ENCODE measurements around the gene STK32C. TPM values are rescaled to one million over a fixed set of nuclear protein-coding genes. Genes with fewer than 3 reads are reported as not detected.
A peak's percentile ranks its signal among the peaks of the same experiment; 100 is the strongest.

STK32C gene
- total RNA-seq, 1 donor from 2014 or later = 13.6 TPM

DNA sequence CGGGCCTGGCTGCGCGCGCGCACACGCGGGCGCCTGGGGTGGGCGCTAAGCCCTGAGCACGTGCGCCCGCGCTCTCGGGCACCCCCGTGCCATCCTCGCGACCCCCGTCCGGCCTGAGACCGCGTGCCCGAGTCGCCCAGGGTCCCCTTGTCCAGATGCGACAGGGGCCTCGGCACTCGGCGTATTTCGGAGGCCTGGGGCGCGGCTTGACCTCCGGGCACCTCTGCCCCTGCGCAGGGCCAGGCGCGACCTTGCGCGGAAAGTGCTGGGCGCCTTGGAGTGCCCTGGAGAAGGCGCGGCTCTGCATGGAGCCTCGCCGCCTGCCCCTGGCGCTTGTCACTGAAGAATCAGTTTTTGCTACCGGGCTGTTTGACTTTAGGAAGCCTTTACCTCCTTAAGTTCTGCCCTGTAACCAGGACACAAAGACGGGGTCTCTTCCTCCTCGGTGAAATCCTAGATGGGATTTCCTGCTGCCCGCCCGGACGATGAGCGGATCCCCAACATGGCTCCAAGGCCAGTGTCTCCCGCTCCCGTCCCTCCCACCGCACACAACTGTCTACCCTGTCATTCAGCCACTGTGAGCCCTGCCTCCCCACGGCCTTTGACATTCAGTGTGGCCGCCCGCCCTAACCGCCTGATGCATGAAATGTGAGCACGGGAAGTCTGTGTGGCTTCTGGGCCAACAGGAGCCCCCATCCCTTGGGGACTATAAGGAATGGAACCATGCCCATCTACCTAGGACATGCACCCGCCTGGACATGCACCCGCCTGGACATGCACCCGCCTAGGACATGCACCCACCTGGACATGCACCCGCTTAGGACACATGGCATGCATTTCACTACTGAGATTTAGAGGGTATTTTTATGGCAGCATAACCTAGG, 1.1 kb upstream of the STK32C start:
- peak overlapping the region; percentile 65 for H3K9ac ChIP-seq (ENCODE audit: low read length)

DNA sequence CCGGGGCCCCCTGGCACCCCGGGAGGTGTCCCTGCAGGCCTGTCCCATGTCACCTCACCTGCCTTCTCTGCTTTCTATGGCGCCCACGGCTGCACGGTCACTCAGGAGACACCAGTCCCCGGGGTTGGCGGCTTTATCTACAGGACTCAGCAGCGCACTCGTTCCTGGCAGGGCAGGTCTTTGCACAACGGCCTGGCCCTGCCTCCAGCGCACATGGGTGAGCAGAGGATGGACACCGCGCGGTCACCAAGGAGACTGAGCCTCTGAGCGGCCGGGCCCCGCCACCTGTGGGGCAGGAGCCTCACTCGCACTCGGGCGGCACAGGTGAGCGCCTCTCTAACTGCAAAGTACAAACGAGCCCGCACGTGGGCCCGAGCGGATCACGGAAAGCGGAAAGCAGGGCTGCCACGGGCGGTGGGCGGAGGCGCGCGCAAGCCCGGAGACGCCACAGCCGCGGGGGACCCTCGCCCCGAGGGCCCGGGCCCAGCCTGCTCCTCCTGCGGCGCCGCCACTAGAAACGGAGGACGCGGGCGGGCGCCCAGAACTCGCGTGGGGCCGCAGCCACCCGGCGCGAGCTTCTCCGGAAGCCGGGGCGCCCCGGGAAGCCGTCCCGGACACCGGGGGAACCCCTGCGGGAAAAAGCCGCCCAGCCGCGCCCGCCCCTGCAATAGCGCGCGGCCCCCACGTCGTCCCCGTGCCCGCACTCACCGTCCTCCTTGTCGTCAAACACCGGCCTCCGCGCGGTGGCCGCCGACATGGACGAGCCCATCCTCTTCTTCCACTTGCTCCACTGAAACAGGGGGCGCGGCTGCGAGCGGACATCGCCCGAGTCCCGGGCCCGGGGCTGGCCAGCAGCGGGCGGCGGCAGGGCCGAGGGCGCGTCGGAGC, 642 bp downstream of the STK32C start:
- H3K4me2 ChIP-seq (ENCODE audit: low read length) = peak overlapping the region; percentile 85
- peaks cover 9% of the 10 kb centered on the region for H3K4me1 ChIP-seq (ENCODE audit: insufficient read depth, low read length)
- peaks cover 2% of the 10 kb centered on the region for H3K4me1 Mint-ChIP-seq (ENCODE audit: low read depth, unreplicated experiment)
- TF ChIP-seq, protein P1, sequence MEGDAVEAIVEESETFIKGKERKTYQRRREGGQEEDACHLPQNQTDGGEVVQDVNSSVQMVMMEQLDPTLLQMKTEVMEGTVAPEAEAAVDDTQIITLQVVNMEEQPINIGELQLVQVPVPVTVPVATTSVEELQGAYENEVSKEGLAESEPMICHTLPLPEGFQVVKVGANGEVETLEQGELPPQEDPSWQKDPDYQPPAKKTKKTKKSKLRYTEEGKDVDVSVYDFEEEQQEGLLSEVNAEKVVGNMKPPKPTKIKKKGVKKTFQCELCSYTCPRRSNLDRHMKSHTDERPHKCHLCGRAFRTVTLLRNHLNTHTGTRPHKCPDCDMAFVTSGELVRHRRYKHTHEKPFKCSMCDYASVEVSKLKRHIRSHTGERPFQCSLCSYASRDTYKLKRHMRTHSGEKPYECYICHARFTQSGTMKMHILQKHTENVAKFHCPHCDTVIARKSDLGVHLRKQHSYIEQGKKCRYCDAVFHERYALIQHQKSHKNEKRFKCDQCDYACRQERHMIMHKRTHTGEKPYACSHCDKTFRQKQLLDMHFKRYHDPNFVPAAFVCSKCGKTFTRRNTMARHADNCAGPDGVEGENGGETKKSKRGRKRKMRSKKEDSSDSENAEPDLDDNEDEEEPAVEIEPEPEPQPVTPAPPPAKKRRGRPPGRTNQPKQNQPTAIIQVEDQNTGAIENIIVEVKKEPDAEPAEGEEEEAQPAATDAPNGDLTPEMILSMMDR (IDR thresholded peaks at IDR 0.05; ENCODE audit: insufficient read depth, low read depth, low read length) = no peak
- peak; percentile 70 for TF ChIP-seq EZH2 (IDR thresholded peaks at IDR 0.05; ENCODE audit: insufficient read depth, low read length)
- peaks cover 3% of the 10 kb centered on the region for H3K36me3 Mint-ChIP-seq (ENCODE audit: low read depth, unreplicated experiment)
- H2AFZ ChIP-seq (ENCODE audit: low read depth, low read length) = peak overlapping the region; percentile 80
- H3K27me3 Mint-ChIP-seq (ENCODE audit: low read depth, unreplicated experiment) = peaks cover 39% of the 10 kb centered on the region
- no peaks in the 10 kb centered on the region for H3K36me3 ChIP-seq (ENCODE audit: insufficient read depth, low read length)
- H3K9ac ChIP-seq (ENCODE audit: low read length) = no peak overlapping the region
- H3K27ac Mint-ChIP-seq (ENCODE audit: unreplicated experiment) = no peak overlapping the region
- peaks cover 8% of the 10 kb centered on the region for H3K27me3 ChIP-seq (ENCODE audit: insufficient read depth, low read length)
- H3K4me3 Mint-ChIP-seq (ENCODE audit: unreplicated experiment) = peak overlapping the region; percentile 88
- no peak overlapping the region for H3K27ac ChIP-seq (ENCODE audit: low read depth, low read length)
- FAIRE-seq (no peak), DNase-seq (ENCODE audit: low read depth) (no peak)
- H3K9me3 Mint-ChIP-seq (ENCODE audit: unreplicated experiment) = peaks cover 7% of the 10 kb centered on the region
- peaks cover 7% of the 10 kb centered on the region for H4K20me1 ChIP-seq (ENCODE audit: insufficient read depth, low read length)
- no peaks in the 10 kb centered on the region for H3K9me3 ChIP-seq (ENCODE audit: insufficient read depth, low read depth, low read length)
- peak overlapping the region; percentile 46 for H3K4me3 ChIP-seq (ENCODE audit: insufficient read depth, low read depth, low read length)
- H3K79me2 ChIP-seq (ENCODE audit: insufficient read depth, low read length) = no peaks in the 10 kb centered on the region

More for the DNA sequence above, 1.1 kb upstream of the STK32C start:
- H3K4me2 ChIP-seq (ENCODE audit: low read length) = peak overlapping the region; percentile 94
- peaks cover 9% of the 10 kb centered on the region for H3K4me1 ChIP-seq (ENCODE audit: insufficient read depth, low read length)
- DNase-seq (ENCODE audit: low read depth) (no peak), FAIRE-seq (no peak)
- peak overlapping the region; percentile 95 for H2AFZ ChIP-seq (ENCODE audit: low read depth, low read length)
- peaks cover 32% of the 10 kb centered on the region for H3K27me3 Mint-ChIP-seq (ENCODE audit: low read depth, unreplicated experiment)
- peaks cover 3% of the 10 kb centered on the region for H3K36me3 Mint-ChIP-seq (ENCODE audit: low read depth, unreplicated experiment)
- peaks cover 7% of the 10 kb centered on the region for H4K20me1 ChIP-seq (ENCODE audit: insufficient read depth, low read length)
- H3K9me3 Mint-ChIP-seq (ENCODE audit: unreplicated experiment) = peaks cover 11% of the 10 kb centered on the region
- no peak overlapping the region for H3K27ac Mint-ChIP-seq (ENCODE audit: unreplicated experiment)
- H3K27ac ChIP-seq (ENCODE audit: low read depth, low read length) = no peak overlapping the region
- H3K4me1 Mint-ChIP-seq (ENCODE audit: low read depth, unreplicated experiment) = peaks cover 2% of the 10 kb centered on the region
- peaks cover 8% of the 10 kb centered on the region for H3K27me3 ChIP-seq (ENCODE audit: insufficient read depth, low read length)
- no peaks in the 10 kb centered on the region for H3K79me2 ChIP-seq (ENCODE audit: insufficient read depth, low read length)
- no peaks in the 10 kb centered on the region for H3K9me3 ChIP-seq (ENCODE audit: insufficient read depth, low read depth, low read length)
- TF ChIP-seq, protein P1 (IDR thresholded peaks at IDR 0.05; ENCODE audit: insufficient read depth, low read depth, low read length) = no peak
- no peak for TF ChIP-seq EZH2 (IDR thresholded peaks at IDR 0.05; ENCODE audit: insufficient read depth, low read length)
- H3K4me3 ChIP-seq (ENCODE audit: insufficient read depth, low read depth, low read length) = peak overlapping the region; percentile 66
- peak overlapping the region; percentile 76 for H3K4me3 Mint-ChIP-seq (ENCODE audit: unreplicated experiment)
- H3K36me3 ChIP-seq (ENCODE audit: insufficient read depth, low read length) = no peaks in the 10 kb centered on the region
